Esophagus (tissue), 2 donors: ENCODE results near the gene CEP131. TPM values are rescaled to one million over a fixed set of nuclear protein-coding genes. Genes with fewer than 3 reads are reported as not detected.

Source experiments
- H3K27ac ChIP-seq, 2 donors: one replicate each; pipeline ENCODE4 v1.5.1; 2013; ENCODE audit warnings: low read depth in 2 of 2, mild to moderate bottlenecking in 2 of 2, inconsistent platforms in 1 of 2, low read length in 1 of 2, moderate library complexity in 1 of 2
- H3K27me3 ChIP-seq, 2 donors: one replicate each; pipeline ENCODE4 v1.6.1; 2013; ENCODE audit warnings: low read length in 2 of 2, control low read depth in 1 of 2, mild to moderate bottlenecking in 1 of 2; ENCODE audit not compliant: insufficient read depth in 2 of 2, control insufficient read depth in 1 of 2
- H3K36me3 ChIP-seq, 2 donors: one replicate each; pipeline ENCODE4 v1.6.1; 2013; ENCODE audit warnings: low read length in 1 of 2; ENCODE audit not compliant: control insufficient read depth in 2 of 2, insufficient read depth in 2 of 2
- H3K4me1 ChIP-seq, 2 donors: one replicate each; pipeline ENCODE4 v1.6.1; 2013; ENCODE audit warnings: low read length in 1 of 2; ENCODE audit not compliant: control insufficient read depth in 2 of 2, insufficient read depth in 2 of 2
- H3K4me3 ChIP-seq, 2 donors: one replicate each; pipeline ENCODE4 v1.5.1; 2013; ENCODE audit warnings: low read length in 2 of 2, mild to moderate bottlenecking in 2 of 2, low read depth in 1 of 2, moderate library complexity in 1 of 2
- H3K9me3 ChIP-seq, 2 donors: one replicate each; pipeline ENCODE4 v1.6.1; 2013; ENCODE audit warnings: mild to moderate bottlenecking in 2 of 2, low read depth in 1 of 2, low read length in 1 of 2, moderate library complexity in 1 of 2; ENCODE audit not compliant: control insufficient read depth in 2 of 2, insufficient read depth in 1 of 2
- WGBS, 2 donors: extraction: QIAGEN DNeasy Blood & Tissue Kit; methylation state at CpG; one replicate each; pipeline ENCODE4 v1.1.7; 2013; 5-methylcytosine and 5-hydroxymethylcytosine counted together
- polyA plus RNA-seq, 2 donors: library from polyadenylated mRNA; stranded (reverse); fragments of 200-250 nt; gene quantifications; one replicate each; pipeline ENCODE4 v1.2.3, GENCODE V29; 2013
- donor health status: healthy with polysubstance abuse.
- donor health status: Bipolar disorder and iron deficiency.

Gene CEP131
- polyA plus RNA-seq, 2 donors, result 5.2 to 8.7 TPM

- Histone ChIP-seq H3K9me3 (no peaks in the 10 kb centered on the region), H3K27me3 (no peaks in the 10 kb centered on the region), H3K36me3 (peaks cover 7 to 72% of the 10 kb centered on the region in 2 donors), H3K4me1 (no peaks in the 10 kb centered on the region), H3K27ac (no peak overlapping the region), H3K4me3 (peak overlapping the region in 1 of 2 donors; percentile 5)
- WGBS, 2 donors, result 93 to 95% methylated on average over 19 of the region's 19 CpGs
Observed at GRCh38 chr17:81260641-81261040, 37.9 kb upstream of the CEP131 start.

GRCh38 chr17:81260171-81260570, 37.4 kb upstream of the CEP131 start:
- H3K27ac ChIP-seq, result no peak overlapping the region
- WGBS, 2 donors, result 93 to 94% methylated on average over 17 of the region's 17 CpGs
- no peaks in the 10 kb centered on the region for H3K9me3 ChIP-seq
- H3K4me1 ChIP-seq, result peaks cover 0 to 3% of the 10 kb centered on the region in 2 donors
- peaks cover 7 to 68% of the 10 kb centered on the region in 2 donors for H3K36me3 ChIP-seq
- no peak overlapping the region for H3K4me3 ChIP-seq
- no peaks in the 10 kb centered on the region for H3K27me3 ChIP-seq

- H3K4me1 ChIP-seq, result peaks cover 0 to 7% of the 10 kb centered on the region in 2 donors
- H3K27me3 ChIP-seq, result no peaks in the 10 kb centered on the region
- no peak overlapping the region for H3K4me3 ChIP-seq
- H3K36me3 ChIP-seq, result peaks cover 5 to 60% of the 10 kb centered on the region in 2 donors
- no peaks in the 10 kb centered on the region for H3K9me3 ChIP-seq
- H3K27ac ChIP-seq, result no peak overlapping the region
- WGBS, 2 donors, result 93 to 94% methylated on average over 23 of the region's 23 CpGs
Observed at GRCh38 chr17:81259058-81259605, 36.4 kb upstream of the CEP131 start.

GRCh38 chr17:81258292-81258691, 35.5 kb upstream of the CEP131 start:
- Histone ChIP-seq H3K4me1 (peaks cover 0 to 7% of the 10 kb centered on the region in 2 donors), H3K9me3 (no peaks in the 10 kb centered on the region), H3K27ac (no peak overlapping the region), H3K36me3 (peaks cover 5 to 54% of the 10 kb centered on the region in 2 donors), H3K27me3 (no peaks in the 10 kb centered on the region), H3K4me3 (no peak overlapping the region)
- 90 to 92% methylated on average over 18 to 20 of the region's 20 CpGs for WGBS, 2 donors

- Histone ChIP-seq H3K27ac (no peak overlapping the region), H3K9me3 (no peaks in the 10 kb centered on the region), H3K4me1 (peaks cover 0 to 7% of the 10 kb centered on the region in 2 donors), H3K36me3 (peaks cover 5 to 55% of the 10 kb centered on the region in 2 donors), H3K27me3 (no peaks in the 10 kb centered on the region), H3K4me3 (no peak overlapping the region)
- 96% methylated on average over 19 of the region's 19 CpGs for WGBS, 2 donors
Observed at GRCh38 chr17:81257533-81257932, 34.8 kb upstream of the CEP131 start.

- H3K4me1 ChIP-seq, result peaks cover 0 to 7% of the 10 kb centered on the region in 2 donors
- WGBS, 2 donors, result 82% methylated on average over 12 of the region's 12 CpGs
- no peaks in the 10 kb centered on the region for H3K9me3 ChIP-seq
- no peak overlapping the region for H3K4me3 ChIP-seq
- peak overlapping the region in 1 of 2 donors; percentile 67 for H3K27ac ChIP-seq
- no peaks in the 10 kb centered on the region for H3K27me3 ChIP-seq
- peaks cover 8 to 55% of the 10 kb centered on the region in 2 donors for H3K36me3 ChIP-seq
Observed at GRCh38 chr17:81256616-81257015, 33.9 kb upstream of the CEP131 start.

- peaks cover 8 to 53% of the 10 kb centered on the region in 2 donors for H3K36me3 ChIP-seq
Observed at GRCh38 chr17:81254955-81255717, 32.4 kb upstream of the CEP131 start.

GRCh38 chr17:81253358-81254131, 30.8 kb upstream of the CEP131 start:
- Histone ChIP-seq H3K4me3 (no peak overlapping the region), H3K27me3 (no peaks in the 10 kb centered on the region), H3K27ac (no peak overlapping the region), H3K9me3 (no peaks in the 10 kb centered on the region), H3K4me1 (peaks cover 0 to 7% of the 10 kb centered on the region in 2 donors), H3K36me3 (peaks cover 3 to 47% of the 10 kb centered on the region in 2 donors)
- WGBS, 2 donors, result 61 to 63% methylated on average over 19 of the region's 19 CpGs

More at GRCh38 chr17:81254955-81255717, 32.4 kb upstream of the CEP131 start:
- WGBS, 2 donors, result 27 to 33% methylated on average over 35 of the region's 35 CpGs
- Histone ChIP-seq H3K27ac (peak overlapping the region; percentile 50 to 67), H3K27me3 (no peaks in the 10 kb centered on the region), H3K4me3 (no peak overlapping the region), H3K9me3 (no peaks in the 10 kb centered on the region), H3K4me1 (peaks cover 0 to 7% of the 10 kb centered on the region in 2 donors)

- no peaks in the 10 kb centered on the region for H3K9me3 ChIP-seq
- WGBS, 2 donors, result 67 to 73% methylated on average over 15 of the region's 15 CpGs
- peaks cover 3 to 43% of the 10 kb centered on the region in 2 donors for H3K36me3 ChIP-seq
- no peak overlapping the region for H3K4me3 ChIP-seq
- no peaks in the 10 kb centered on the region for H3K27me3 ChIP-seq
- H3K4me1 ChIP-seq, result peaks cover 0 to 7% of the 10 kb centered on the region in 2 donors
- no peak overlapping the region for H3K27ac ChIP-seq
Observed at GRCh38 chr17:81252987-81253329, 30.2 kb upstream of the CEP131 start.
